ENCODE results near the gene HGS. TPM values are rescaled to one million over a fixed set of nuclear protein-coding genes. Genes with fewer than 3 reads are reported as not detected.
A peak's percentile ranks its signal among the peaks of the same experiment; 100 is the strongest.
"Not testable (repeated sequence)": the region's sequence is repeated elsewhere in the genome, so short reads cannot be mapped to it uniquely, and the experiment has no call there.

HGS gene
- total RNA-seq, 1 experiment from 2014 or later, result 119 TPM

GRCh38 chr17:81666342-81667191, 17.2 kb upstream of the HGS start, which contains the start of the genes CCDC137 and OXLD1:
TSS of gene CCDC137 (plus strand) at chr17:81666737. CDS start at chr17:81666767, 30 bp downstream.
TSS of gene OXLD1 (minus strand) at chr17:81666605. CDS start at chr17:81666577, 28 bp downstream.
- Histone ChIP-seq H3K4me3 (ENCODE audit: insufficient read depth, low read depth, low read length) (peak within 1 kb of the TSS; percentile 97), H3K27me3 (ENCODE audit: control insufficient read depth, insufficient read depth, low read length) (no peaks in the 10 kb centered on the region), H3K36me3 (replicated peaks; ENCODE audit: control insufficient read depth, insufficient read depth, low read length) (peaks cover 26% of the 10 kb centered on the region)
- peak; percentile 100 for DNase-seq

GRCh38 chr17:81667754-81668153, 16.1 kb upstream of the HGS start:
- Histone ChIP-seq H3K36me3 (replicated peaks; ENCODE audit: control insufficient read depth, insufficient read depth, low read length) (peaks cover 37% of the 10 kb centered on the region), H3K4me3 (ENCODE audit: insufficient read depth, low read depth, low read length) (no peak overlapping the region), H3K27me3 (ENCODE audit: control insufficient read depth, insufficient read depth, low read length) (no peaks in the 10 kb centered on the region)
- DNase-seq, result peak; percentile 75

- peaks cover 40% of the 10 kb centered on the region for H3K36me3 ChIP-seq (replicated peaks; ENCODE audit: control insufficient read depth, insufficient read depth, low read length)
- peak; percentile 19 for DNase-seq
- no peak overlapping the region for H3K4me3 ChIP-seq (ENCODE audit: insufficient read depth, low read depth, low read length)
- H3K27me3 ChIP-seq (ENCODE audit: control insufficient read depth, insufficient read depth, low read length), result no peaks in the 10 kb centered on the region
Observed at GRCh38 chr17:81672504-81672903, 11.3 kb upstream of the HGS start.

GRCh38 chr17:81672954-81673353, 10.9 kb upstream of the HGS start:
- DNase-seq, result no peak
- peaks cover 40% of the 10 kb centered on the region for H3K36me3 ChIP-seq (replicated peaks; ENCODE audit: control insufficient read depth, insufficient read depth, low read length)
- no peak overlapping the region for H3K4me3 ChIP-seq (ENCODE audit: insufficient read depth, low read depth, low read length)
- no peaks in the 10 kb centered on the region for H3K27me3 ChIP-seq (ENCODE audit: control insufficient read depth, insufficient read depth, low read length)

DNA sequence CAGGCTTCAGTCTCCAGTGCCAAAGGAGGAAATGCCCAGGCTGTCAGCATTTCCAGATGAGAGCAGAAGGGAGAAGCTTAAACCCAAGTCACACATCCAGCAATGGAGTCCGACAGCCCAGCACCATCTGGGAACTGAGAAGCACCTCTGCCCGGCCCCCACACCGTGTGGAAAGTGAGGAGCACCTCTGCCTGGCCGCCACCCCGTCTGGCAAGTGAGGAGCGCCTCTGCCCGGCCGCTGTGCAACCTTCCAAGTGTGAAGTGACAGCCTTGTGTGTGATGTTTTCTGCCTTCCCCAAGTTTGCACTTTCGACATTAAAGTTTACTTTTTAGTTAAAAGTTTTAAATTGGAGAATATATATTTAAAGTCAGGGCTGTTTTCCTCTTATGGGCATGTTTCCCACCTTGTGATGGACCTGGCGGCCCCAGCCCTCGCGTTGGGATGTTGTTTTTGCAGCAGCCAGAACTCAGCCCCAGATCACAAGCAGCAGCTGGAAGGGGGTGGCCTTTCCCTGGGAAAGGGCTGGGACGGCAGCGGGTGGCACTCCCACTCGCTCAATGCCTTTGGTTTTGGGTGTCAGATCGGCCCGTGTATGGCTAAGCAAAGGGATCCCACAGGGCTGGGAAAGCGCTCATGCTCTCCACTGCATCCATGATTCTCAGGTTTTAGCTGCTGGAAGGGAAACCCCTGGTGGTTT, 10.1 kb upstream of the HGS start:
- peaks cover 35% of the 10 kb centered on the region for H3K36me3 ChIP-seq (replicated peaks; ENCODE audit: control insufficient read depth, insufficient read depth, low read length)
- no peaks in the 10 kb centered on the region for H3K27me3 ChIP-seq (ENCODE audit: control insufficient read depth, insufficient read depth, low read length)
- peak; percentile 32 for DNase-seq
- no peak overlapping the region for H3K4me3 ChIP-seq (ENCODE audit: insufficient read depth, low read depth, low read length)

GRCh38 chr17:81675515-81676221, 8.1 kb upstream of the HGS start:
- not testable (repeated sequence) for H3K27me3 ChIP-seq (ENCODE audit: control insufficient read depth, insufficient read depth, low read length); H3K4me3 ChIP-seq (ENCODE audit: insufficient read depth, low read depth, low read length)
- peaks cover 21% of the 10 kb centered on the region for H3K36me3 ChIP-seq (replicated peaks; ENCODE audit: control insufficient read depth, insufficient read depth, low read length)
- DNase-seq, result peak; percentile 37

- peak; percentile 45 for DNase-seq
- peaks cover 14% of the 10 kb centered on the region for H3K36me3 ChIP-seq (replicated peaks; ENCODE audit: control insufficient read depth, insufficient read depth, low read length)
- no peaks in the 10 kb centered on the region for H3K27me3 ChIP-seq (ENCODE audit: control insufficient read depth, insufficient read depth, low read length)
- H3K4me3 ChIP-seq (ENCODE audit: insufficient read depth, low read depth, low read length), result no peak overlapping the region
Observed at GRCh38 chr17:81676906-81677305, 6.9 kb upstream of the HGS start.

GRCh38 chr17:81680150-81680549, 3.7 kb upstream of the HGS start:
- Histone ChIP-seq H3K36me3 (replicated peaks; ENCODE audit: control insufficient read depth, insufficient read depth, low read length) (peaks cover 2% of the 10 kb centered on the region), H3K4me3 (ENCODE audit: insufficient read depth, low read depth, low read length) (no peak overlapping the region), H3K27me3 (ENCODE audit: control insufficient read depth, insufficient read depth, low read length) (no peaks in the 10 kb centered on the region)
- DNase-seq, result peak; percentile 36

- Histone ChIP-seq H3K36me3 (replicated peaks; ENCODE audit: control insufficient read depth, insufficient read depth, low read length) (peaks cover 8% of the 10 kb centered on the region), H3K4me3 (ENCODE audit: insufficient read depth, low read depth, low read length) (no peak overlapping the region), H3K27me3 (ENCODE audit: control insufficient read depth, insufficient read depth, low read length) (no peaks in the 10 kb centered on the region)
- peak; percentile 41 for DNase-seq
Observed at GRCh38 chr17:81681672-81682071, 2.1 kb upstream of the HGS start.

GRCh38 chr17:81682565-81683207, 1.1 kb upstream of the HGS start:
- Histone ChIP-seq H3K36me3 (replicated peaks; ENCODE audit: control insufficient read depth, insufficient read depth, low read length) (peaks cover 15% of the 10 kb centered on the region), H3K27me3 (ENCODE audit: control insufficient read depth, insufficient read depth, low read length) (no peaks in the 10 kb centered on the region), H3K4me3 (ENCODE audit: insufficient read depth, low read depth, low read length) (peak overlapping the region; percentile 97)
- peak; percentile 54 for DNase-seq

DNA sequence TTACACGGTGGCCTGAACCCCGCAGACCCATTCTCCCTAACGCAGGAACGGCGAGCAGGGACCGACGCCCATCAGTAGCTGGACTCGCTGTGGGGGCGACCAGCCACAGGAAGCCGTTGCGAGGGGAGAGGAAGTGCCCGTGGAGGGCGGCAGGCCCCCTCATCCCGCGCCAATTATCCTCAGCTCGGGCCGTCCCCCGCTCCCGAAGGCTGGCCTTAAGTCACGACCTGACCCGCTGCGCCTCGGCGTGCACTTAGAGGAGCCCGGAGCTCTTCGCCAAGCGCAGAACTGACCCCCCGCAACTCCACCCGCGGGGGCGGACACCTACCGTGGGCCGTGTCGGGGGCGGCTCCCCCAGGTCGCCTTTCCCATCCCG, 615 bp upstream of the HGS start:
- DNase-seq, result no peak
- Histone ChIP-seq H3K4me3 (ENCODE audit: insufficient read depth, low read depth, low read length) (peak overlapping the region; percentile 97), H3K36me3 (replicated peaks; ENCODE audit: control insufficient read depth, insufficient read depth, low read length) (peaks cover 15% of the 10 kb centered on the region), H3K27me3 (ENCODE audit: control insufficient read depth, insufficient read depth, low read length) (no peaks in the 10 kb centered on the region)

- peak; percentile 78 for DNase-seq
- H3K4me3 ChIP-seq (ENCODE audit: insufficient read depth, low read depth, low read length), result peak overlapping the region; percentile 85
Observed at GRCh38 chr17:81684442-81684911, 666 bp downstream of the HGS start.

DNA sequence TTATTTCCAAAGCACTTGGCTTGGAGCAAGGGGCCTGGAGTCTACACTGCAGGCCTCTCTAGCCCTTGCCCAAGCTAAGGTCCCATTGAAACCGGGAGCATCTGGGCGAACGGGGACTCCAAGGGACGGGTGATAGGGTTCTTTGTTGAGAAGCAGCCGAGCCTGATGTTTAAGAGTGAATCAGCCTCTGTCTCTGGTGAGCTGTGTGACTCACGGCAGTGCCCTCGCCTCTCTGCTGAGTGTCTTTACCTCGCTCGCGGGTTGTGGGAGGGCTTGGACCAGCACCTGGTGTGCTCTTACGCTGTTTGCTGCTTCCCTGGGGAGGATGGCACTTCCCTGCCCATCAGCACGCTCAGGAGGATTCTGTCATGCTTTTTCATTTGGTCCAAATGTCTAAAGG, 1.3 kb downstream of the HGS start:
- peak; percentile 52 for DNase-seq

More at GRCh38 chr17:81684442-81684911, 666 bp downstream of the HGS start:
- H3K36me3 ChIP-seq (replicated peaks; ENCODE audit: control insufficient read depth, insufficient read depth, low read length), result peaks cover 21% of the 10 kb centered on the region
- H3K27me3 ChIP-seq (ENCODE audit: control insufficient read depth, insufficient read depth, low read length), result no peaks in the 10 kb centered on the region

DNA sequence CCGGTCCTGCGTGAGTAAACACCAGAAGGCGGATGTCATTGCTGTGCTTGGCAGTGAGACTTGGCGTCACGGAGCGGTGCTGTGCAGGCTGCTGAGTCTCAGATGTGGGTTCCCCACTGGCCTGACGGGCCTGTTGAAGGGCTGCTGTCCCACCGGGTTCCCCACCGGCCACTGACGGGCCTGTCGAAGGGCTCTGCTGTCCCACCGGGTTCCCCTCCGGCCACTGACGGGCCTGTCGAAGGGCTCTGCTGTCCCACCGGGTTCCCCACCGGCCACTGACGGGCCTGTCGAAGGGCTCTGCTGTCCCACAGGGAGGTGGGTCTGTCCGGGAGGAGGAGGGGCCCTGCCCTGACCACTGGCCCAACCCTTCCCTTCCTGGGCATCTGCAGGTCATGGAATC, 2.8 kb downstream of the HGS start:
- H3K36me3 ChIP-seq (replicated peaks; ENCODE audit: control insufficient read depth, insufficient read depth, low read length), result peaks cover 20% of the 10 kb centered on the region
- DNase-seq, result no peak
- H3K27me3 ChIP-seq (ENCODE audit: control insufficient read depth, insufficient read depth, low read length), result no peaks in the 10 kb centered on the region
- H3K4me3 ChIP-seq (ENCODE audit: insufficient read depth, low read depth, low read length), result no peak overlapping the region

More for the DNA sequence above, 1.3 kb downstream of the HGS start:
- H3K27me3 ChIP-seq (ENCODE audit: control insufficient read depth, insufficient read depth, low read length), result no peaks in the 10 kb centered on the region
- H3K36me3 ChIP-seq (replicated peaks; ENCODE audit: control insufficient read depth, insufficient read depth, low read length), result peaks cover 21% of the 10 kb centered on the region
- no peak overlapping the region for H3K4me3 ChIP-seq (ENCODE audit: insufficient read depth, low read depth, low read length)
